Endodermal cell (in vitro differentiated cells): ENCODE data around the gene PANK1. TPM values are rescaled to one million over a fixed set of nuclear protein-coding genes. Genes with fewer than 3 reads are reported as not detected.

Source experiments
- DNase-seq: peaks from one replicate; pipeline ENCODE4 v3.0.0-alpha.2; 2017
- H3K27ac ChIP-seq: 2 replicates; pipeline ENCODE4 v1.5.1; 2013; ENCODE audit warnings: mild to moderate bottlenecking, low read depth, low read length, moderate library complexity
- H3K27me3 ChIP-seq: 2 replicates; pipeline ENCODE4 v1.6.1; 2013; ENCODE audit warnings: mild to moderate bottlenecking, low read length, moderate library complexity; ENCODE audit not compliant: insufficient read depth, control insufficient read depth, poor library complexity, severe bottlenecking
- H3K36me3 ChIP-seq: 2 replicates; pipeline ENCODE4 v1.7.0; 2013; ENCODE audit warnings: mild to moderate bottlenecking, low read length, moderate library complexity; ENCODE audit not compliant: control insufficient read depth, insufficient read depth
- H3K4me1 ChIP-seq: one replicate; pipeline ENCODE4 v1.7.0; 2013; ENCODE audit warnings: low read length; ENCODE audit not compliant: control insufficient read depth, insufficient read depth
- H3K4me3 ChIP-seq: 2 replicates; pipeline ENCODE4 v1.5.1; 2013; ENCODE audit warnings: mild to moderate bottlenecking, low read length, moderate library complexity
- H3K9ac ChIP-seq: 2 replicates; pipeline ENCODE4 v1.6.1; 2013; ENCODE audit warnings: mild to moderate bottlenecking, low read length, moderate library complexity; ENCODE audit not compliant: poor library complexity, severe bottlenecking; ENCODE audit errors: extremely low read depth
- H3K9me3 ChIP-seq: 2 replicates; pipeline ENCODE4 v1.6.1; 2013; ENCODE audit warnings: mild to moderate bottlenecking, low read length, moderate library complexity; ENCODE audit not compliant: control insufficient read depth
- H3K27ac Mint-ChIP-seq: 2 replicates; pipeline ENCODE4 v1.8.0; 2020; ENCODE audit warnings: mixed read lengths
- H3K27me3 Mint-ChIP-seq: 2 replicates; pipeline ENCODE4 v1.8.0; 2021; ENCODE audit warnings: mild to moderate bottlenecking, mixed read lengths; ENCODE audit not compliant: insufficient read depth
- H3K36me3 Mint-ChIP-seq: 2 replicates; pipeline ENCODE4 v1.8.0; 2020; ENCODE audit warnings: low read depth, mixed read lengths
- H3K4me1 Mint-ChIP-seq: 2 replicates; pipeline ENCODE4 v1.8.0; 2020; ENCODE audit warnings: mixed read lengths
- H3K4me3 Mint-ChIP-seq: 2 replicates; pipeline ENCODE4 v1.8.0; 2020; ENCODE audit warnings: mild to moderate bottlenecking, moderate library complexity, mixed read lengths
- H3K9me3 Mint-ChIP-seq: 2 replicates; pipeline ENCODE4 v1.8.0; 2020; ENCODE audit warnings: mild to moderate bottlenecking, mixed read lengths
- WGBS, 2 experiments: methylation state at CpG; one replicate each; pipeline versions ENCODE4 v1.1.5 to v1.1.7; 2013; ENCODE audit warnings: missing lambda C conversion rate in 2 of 2, mixed read lengths in 1 of 2; ENCODE audit not compliant: insufficient coverage in 1 of 2, insufficient read length in 1 of 2; 5-methylcytosine and 5-hydroxymethylcytosine counted together
- total RNA-seq, 2 donors: library from RNA; stranded (reverse); fragmentation: NEBNext Ultra II Directional in 1 of 2; extraction: Animal tissue kit (Norgen Biotek cat#: 25700) in 1 of 2; gene quantifications; 2 replicates in 1 of 2; 3 replicates in 1 of 2; pipeline ENCODE4 v1.2.1, GENCODE V29; 2021
- TF ChIP-seq, protein P1 (sequence below): fragments of 200-600 bp; sonication (generic); conservative IDR thresholded peaks from 2 replicates; pipeline ENCODE4 v1.5.0; 2021; ENCODE audit warnings: antibody characterized with exemption, mild to moderate bottlenecking

PANK1 gene
- total RNA-seq, 2 donors from 2014 or later = 23.4 to 28.8 TPM

DNA sequence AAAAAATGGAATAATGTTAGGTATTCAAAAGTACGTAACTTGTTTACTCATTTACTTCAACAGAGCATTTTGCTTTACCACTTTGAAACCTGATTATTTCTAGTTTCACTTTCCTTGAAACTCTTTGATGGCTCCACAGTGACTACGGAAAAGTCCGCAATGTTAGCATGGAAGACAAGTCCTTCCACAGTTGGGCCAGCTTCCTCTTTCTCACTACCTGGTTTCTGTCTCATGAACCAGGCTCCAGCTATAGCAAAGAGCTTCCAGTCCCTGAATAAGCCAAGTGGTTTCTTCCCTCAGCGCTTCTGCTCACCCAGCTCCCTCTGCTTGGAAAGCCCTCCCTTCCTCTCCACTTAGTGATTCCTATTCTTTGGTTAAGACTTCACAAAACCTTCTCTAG is 64.8 kb downstream of the PANK1 start:
- Mint-ChIP-seq H3K27me3 (no peaks in the 10 kb centered on the region), H3K4me1 (peaks cover 5% of the 10 kb centered on the region), H3K4me3 (no peak overlapping the region), H3K9me3 (no peaks in the 10 kb centered on the region), H3K36me3 (peaks cover 36% of the 10 kb centered on the region), H3K27ac (peak overlapping the region; percentile 6)
- peaks cover 16% of the 10 kb centered on the region for H3K36me3 ChIP-seq
- peaks cover 11% of the 10 kb centered on the region for H3K9me3 ChIP-seq
- H3K9ac ChIP-seq = no peak overlapping the region
- WGBS, 2 experiments = 94 to 95% methylated on average over 2 to 4 of the region's 4 CpGs
- H3K27me3 ChIP-seq = no peaks in the 10 kb centered on the region
- no peak overlapping the region for H3K4me3 ChIP-seq
- TF ChIP-seq, protein P1, sequence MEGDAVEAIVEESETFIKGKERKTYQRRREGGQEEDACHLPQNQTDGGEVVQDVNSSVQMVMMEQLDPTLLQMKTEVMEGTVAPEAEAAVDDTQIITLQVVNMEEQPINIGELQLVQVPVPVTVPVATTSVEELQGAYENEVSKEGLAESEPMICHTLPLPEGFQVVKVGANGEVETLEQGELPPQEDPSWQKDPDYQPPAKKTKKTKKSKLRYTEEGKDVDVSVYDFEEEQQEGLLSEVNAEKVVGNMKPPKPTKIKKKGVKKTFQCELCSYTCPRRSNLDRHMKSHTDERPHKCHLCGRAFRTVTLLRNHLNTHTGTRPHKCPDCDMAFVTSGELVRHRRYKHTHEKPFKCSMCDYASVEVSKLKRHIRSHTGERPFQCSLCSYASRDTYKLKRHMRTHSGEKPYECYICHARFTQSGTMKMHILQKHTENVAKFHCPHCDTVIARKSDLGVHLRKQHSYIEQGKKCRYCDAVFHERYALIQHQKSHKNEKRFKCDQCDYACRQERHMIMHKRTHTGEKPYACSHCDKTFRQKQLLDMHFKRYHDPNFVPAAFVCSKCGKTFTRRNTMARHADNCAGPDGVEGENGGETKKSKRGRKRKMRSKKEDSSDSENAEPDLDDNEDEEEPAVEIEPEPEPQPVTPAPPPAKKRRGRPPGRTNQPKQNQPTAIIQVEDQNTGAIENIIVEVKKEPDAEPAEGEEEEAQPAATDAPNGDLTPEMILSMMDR = no peak
- DNase-seq = no peak
- no peaks in the 10 kb centered on the region for H3K4me1 ChIP-seq
- H3K27ac ChIP-seq = no peak overlapping the region

DNA sequence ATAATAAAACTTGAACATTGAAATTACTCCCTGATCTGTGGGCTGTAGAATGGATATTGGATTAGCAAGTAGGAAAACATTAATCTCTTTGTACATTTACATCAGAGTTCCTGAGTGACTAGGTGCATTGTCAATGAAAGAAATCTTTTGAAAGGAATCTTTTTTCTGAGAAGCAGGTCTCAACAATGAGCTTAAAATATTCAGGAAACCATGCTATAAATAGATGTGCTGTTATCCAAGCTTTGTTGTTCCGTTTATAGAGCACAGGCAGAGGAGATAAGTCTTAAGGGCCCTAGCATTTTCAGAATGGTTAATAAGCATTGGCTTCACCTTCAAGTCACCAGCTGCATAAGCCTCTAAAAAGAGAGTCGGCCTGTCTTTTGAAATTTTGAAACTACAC is 68.3 kb downstream of the PANK1 start:
- no peaks in the 10 kb centered on the region for H3K27me3 Mint-ChIP-seq
- H3K27ac Mint-ChIP-seq = no peak overlapping the region
- TF ChIP-seq, protein P1 = no peak
- Histone ChIP-seq H3K27me3 (no peaks in the 10 kb centered on the region), H3K4me3 (no peak overlapping the region), H3K9ac (no peak overlapping the region), H3K9me3 (peaks cover 11% of the 10 kb centered on the region), H3K27ac (no peak overlapping the region), H3K36me3 (no peaks in the 10 kb centered on the region), H3K4me1 (no peaks in the 10 kb centered on the region)
- no peak overlapping the region for H3K4me3 Mint-ChIP-seq
- no peaks in the 10 kb centered on the region for H3K4me1 Mint-ChIP-seq
- no peak for DNase-seq
- H3K36me3 Mint-ChIP-seq = peaks cover 13% of the 10 kb centered on the region
- WGBS, 2 experiments = 93% methylated on average over 2 of the region's 2 CpGs; no CpG with 5 or more reads in 1 of the 2 experiments
- no peaks in the 10 kb centered on the region for H3K9me3 Mint-ChIP-seq

DNA sequence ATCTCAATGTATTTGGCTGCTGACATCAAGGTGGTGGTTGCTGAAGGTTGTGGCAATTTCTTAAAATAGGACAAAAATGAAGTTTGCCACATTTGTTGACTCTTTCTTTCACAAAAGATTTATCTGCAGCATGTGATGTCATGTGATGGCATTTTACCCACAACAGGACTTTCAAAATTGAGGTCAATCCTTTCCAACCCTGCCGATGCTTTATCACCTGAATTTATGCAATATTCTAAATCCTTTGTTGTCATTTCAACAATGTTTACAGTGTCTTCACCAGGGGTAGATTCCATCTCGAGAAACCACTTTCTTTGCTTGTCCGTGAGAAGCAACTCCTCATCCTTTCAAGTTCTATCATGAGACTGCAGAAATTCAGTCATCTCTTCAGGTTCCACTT is 69.0 kb downstream of the PANK1 start:
- TF ChIP-seq, protein P1 = no peak
- no peaks in the 10 kb centered on the region for H3K4me1 ChIP-seq
- H3K27ac ChIP-seq = no peak overlapping the region
- no peaks in the 10 kb centered on the region for H3K4me1 Mint-ChIP-seq
- no peak for DNase-seq
- H3K27ac Mint-ChIP-seq = no peak overlapping the region
- H3K4me3 Mint-ChIP-seq = no peak overlapping the region
- WGBS, 2 experiments = 91 to 97% methylated on average over 3 of the region's 3 CpGs
- H3K4me3 ChIP-seq = no peak overlapping the region
- H3K9me3 ChIP-seq = peaks cover 11% of the 10 kb centered on the region
- no peaks in the 10 kb centered on the region for H3K27me3 ChIP-seq
- H3K9me3 Mint-ChIP-seq = no peaks in the 10 kb centered on the region
- no peak overlapping the region for H3K9ac ChIP-seq
- no peaks in the 10 kb centered on the region for H3K27me3 Mint-ChIP-seq
- H3K36me3 ChIP-seq = no peaks in the 10 kb centered on the region
- peaks cover 9% of the 10 kb centered on the region for H3K36me3 Mint-ChIP-seq
